ENCODE data around the gene PLEKHG1.

PLEKHG1 gene

GRCh38 chr6:150575836-150576235 is 23.8 kb upstream of the PLEKHG1 start:
- Histone ChIP-seq H3K4me1 (ENCODE audit: control insufficient read depth, insufficient read depth, low read length) (no peaks in the 10 kb centered on the region), H3K4me3 (ENCODE audit: low read length) (no peak overlapping the region), H3K27ac (ENCODE audit: low read depth, low read length) (no peak overlapping the region), H3K27me3 (ENCODE audit: control insufficient read depth, insufficient read depth, low read length) (no peaks in the 10 kb centered on the region), H3K9ac (ENCODE audit: low read length) (no peak overlapping the region), H3K36me3 (ENCODE audit: control insufficient read depth, insufficient read depth, low read length) (no peaks in the 10 kb centered on the region)

- no peak overlapping the region for H3K4me3 ChIP-seq (ENCODE audit: low read length)
- H3K9ac ChIP-seq (ENCODE audit: low read length): no peak overlapping the region
- no peaks in the 10 kb centered on the region for H3K4me1 ChIP-seq (ENCODE audit: control insufficient read depth, insufficient read depth, low read length)
- no peak overlapping the region for H3K27ac ChIP-seq (ENCODE audit: low read depth, low read length)
- no peaks in the 10 kb centered on the region for H3K27me3 ChIP-seq (ENCODE audit: control insufficient read depth, insufficient read depth, low read length)
- no peaks in the 10 kb centered on the region for H3K36me3 ChIP-seq (ENCODE audit: control insufficient read depth, insufficient read depth, low read length)
These were observed 22.9 kb upstream of the PLEKHG1 start for GRCh38 chr6:150576651-150577226.

GRCh38 chr6:150579611-150580010 is 20.1 kb upstream of the PLEKHG1 start:
- no peaks in the 10 kb centered on the region for H3K36me3 ChIP-seq (ENCODE audit: control insufficient read depth, insufficient read depth, low read length)
- no peaks in the 10 kb centered on the region for H3K27me3 ChIP-seq (ENCODE audit: control insufficient read depth, insufficient read depth, low read length)
- no peak overlapping the region for H3K9ac ChIP-seq (ENCODE audit: low read length)
- no peaks in the 10 kb centered on the region for H3K4me1 ChIP-seq (ENCODE audit: control insufficient read depth, insufficient read depth, low read length)
- no peak overlapping the region for H3K27ac ChIP-seq (ENCODE audit: low read depth, low read length)
- no peak overlapping the region for H3K4me3 ChIP-seq (ENCODE audit: low read length)

GRCh38 chr6:150580489-150580888 is 19.2 kb upstream of the PLEKHG1 start:
- Histone ChIP-seq H3K9ac (ENCODE audit: low read length) (no peak overlapping the region), H3K4me1 (ENCODE audit: control insufficient read depth, insufficient read depth, low read length) (no peaks in the 10 kb centered on the region), H3K36me3 (ENCODE audit: control insufficient read depth, insufficient read depth, low read length) (no peaks in the 10 kb centered on the region), H3K27me3 (ENCODE audit: control insufficient read depth, insufficient read depth, low read length) (no peaks in the 10 kb centered on the region), H3K27ac (ENCODE audit: low read depth, low read length) (no peak overlapping the region), H3K4me3 (ENCODE audit: low read length) (no peak overlapping the region)

- H3K27ac ChIP-seq (ENCODE audit: low read depth, low read length): no peak overlapping the region
- H3K27me3 ChIP-seq (ENCODE audit: control insufficient read depth, insufficient read depth, low read length): no peaks in the 10 kb centered on the region
- no peak overlapping the region for H3K9ac ChIP-seq (ENCODE audit: low read length)
- H3K4me3 ChIP-seq (ENCODE audit: low read length): no peak overlapping the region
- H3K36me3 ChIP-seq (ENCODE audit: control insufficient read depth, insufficient read depth, low read length): no peaks in the 10 kb centered on the region
- H3K4me1 ChIP-seq (ENCODE audit: control insufficient read depth, insufficient read depth, low read length): no peaks in the 10 kb centered on the region
These were observed 15.6 kb upstream of the PLEKHG1 start for GRCh38 chr6:150584065-150584464.

- H3K27ac ChIP-seq (ENCODE audit: low read depth, low read length): no peak overlapping the region
- no peaks in the 10 kb centered on the region for H3K36me3 ChIP-seq (ENCODE audit: control insufficient read depth, insufficient read depth, low read length)
- no peaks in the 10 kb centered on the region for H3K4me1 ChIP-seq (ENCODE audit: control insufficient read depth, insufficient read depth, low read length)
- H3K27me3 ChIP-seq (ENCODE audit: control insufficient read depth, insufficient read depth, low read length): no peaks in the 10 kb centered on the region
- H3K9ac ChIP-seq (ENCODE audit: low read length): no peak overlapping the region
- no peak overlapping the region for H3K4me3 ChIP-seq (ENCODE audit: low read length)
These were observed 15.1 kb upstream of the PLEKHG1 start for GRCh38 chr6:150584596-150584995.

GRCh38 chr6:150586850-150587359 is 12.8 kb upstream of the PLEKHG1 start:
- no peak overlapping the region for H3K4me3 ChIP-seq (ENCODE audit: low read length)
- no peaks in the 10 kb centered on the region for H3K36me3 ChIP-seq (ENCODE audit: control insufficient read depth, insufficient read depth, low read length)
- no peaks in the 10 kb centered on the region for H3K4me1 ChIP-seq (ENCODE audit: control insufficient read depth, insufficient read depth, low read length)
- no peak overlapping the region for H3K27ac ChIP-seq (ENCODE audit: low read depth, low read length)
- no peaks in the 10 kb centered on the region for H3K27me3 ChIP-seq (ENCODE audit: control insufficient read depth, insufficient read depth, low read length)
- no peak overlapping the region for H3K9ac ChIP-seq (ENCODE audit: low read length)

GRCh38 chr6:150587637-150588036 is 12.0 kb upstream of the PLEKHG1 start:
- H3K4me1 ChIP-seq (ENCODE audit: control insufficient read depth, insufficient read depth, low read length): no peaks in the 10 kb centered on the region
- H3K27ac ChIP-seq (ENCODE audit: low read depth, low read length): no peak overlapping the region
- no peak overlapping the region for H3K9ac ChIP-seq (ENCODE audit: low read length)
- H3K4me3 ChIP-seq (ENCODE audit: low read length): no peak overlapping the region
- H3K36me3 ChIP-seq (ENCODE audit: control insufficient read depth, insufficient read depth, low read length): no peaks in the 10 kb centered on the region
- no peaks in the 10 kb centered on the region for H3K27me3 ChIP-seq (ENCODE audit: control insufficient read depth, insufficient read depth, low read length)

- Histone ChIP-seq H3K4me3 (ENCODE audit: low read length) (no peak overlapping the region), H3K27ac (ENCODE audit: low read depth, low read length) (no peak overlapping the region)
These were observed 10.7 kb upstream of the PLEKHG1 start for GRCh38 chr6:150588888-150589499.

GRCh38 chr6:150589852-150590251 is 9.8 kb upstream of the PLEKHG1 start:
- Histone ChIP-seq H3K4me3 (ENCODE audit: low read length) (no peak overlapping the region), H3K4me1 (ENCODE audit: control insufficient read depth, insufficient read depth, low read length) (no peaks in the 10 kb centered on the region), H3K9ac (ENCODE audit: low read length) (no peak overlapping the region), H3K27ac (ENCODE audit: low read depth, low read length) (no peak overlapping the region), H3K27me3 (ENCODE audit: control insufficient read depth, insufficient read depth, low read length) (no peaks in the 10 kb centered on the region), H3K36me3 (ENCODE audit: control insufficient read depth, insufficient read depth, low read length) (no peaks in the 10 kb centered on the region)

More at GRCh38 chr6:150588888-150589499, 10.7 kb upstream of the PLEKHG1 start:
- Histone ChIP-seq H3K9ac (ENCODE audit: low read length) (no peak overlapping the region), H3K36me3 (ENCODE audit: control insufficient read depth, insufficient read depth, low read length) (no peaks in the 10 kb centered on the region), H3K27me3 (ENCODE audit: control insufficient read depth, insufficient read depth, low read length) (no peaks in the 10 kb centered on the region), H3K4me1 (ENCODE audit: control insufficient read depth, insufficient read depth, low read length) (no peaks in the 10 kb centered on the region)

- Histone ChIP-seq H3K36me3 (ENCODE audit: control insufficient read depth, insufficient read depth, low read length) (no peaks in the 10 kb centered on the region), H3K4me3 (ENCODE audit: low read length) (no peak overlapping the region), H3K27me3 (ENCODE audit: control insufficient read depth, insufficient read depth, low read length) (no peaks in the 10 kb centered on the region), H3K27ac (ENCODE audit: low read depth, low read length) (no peak overlapping the region), H3K9ac (ENCODE audit: low read length) (no peak overlapping the region), H3K4me1 (ENCODE audit: control insufficient read depth, insufficient read depth, low read length) (no peaks in the 10 kb centered on the region)
These were observed 9.2 kb upstream of the PLEKHG1 start for GRCh38 chr6:150590446-150590845.

GRCh38 chr6:150592377-150592995 is 7.2 kb upstream of the PLEKHG1 start:
- H3K4me3 ChIP-seq (ENCODE audit: low read length): no peak overlapping the region
- no peaks in the 10 kb centered on the region for H3K4me1 ChIP-seq (ENCODE audit: control insufficient read depth, insufficient read depth, low read length)
- H3K27ac ChIP-seq (ENCODE audit: low read depth, low read length): no peak overlapping the region
- H3K27me3 ChIP-seq (ENCODE audit: control insufficient read depth, insufficient read depth, low read length): no peaks in the 10 kb centered on the region
- no peaks in the 10 kb centered on the region for H3K36me3 ChIP-seq (ENCODE audit: control insufficient read depth, insufficient read depth, low read length)
- H3K9ac ChIP-seq (ENCODE audit: low read length): no peak overlapping the region

- Histone ChIP-seq H3K27me3 (ENCODE audit: control insufficient read depth, insufficient read depth, low read length) (no peaks in the 10 kb centered on the region), H3K4me3 (ENCODE audit: low read length) (no peak overlapping the region), H3K9ac (ENCODE audit: low read length) (no peak overlapping the region), H3K4me1 (ENCODE audit: control insufficient read depth, insufficient read depth, low read length) (no peaks in the 10 kb centered on the region), H3K36me3 (ENCODE audit: control insufficient read depth, insufficient read depth, low read length) (no peaks in the 10 kb centered on the region), H3K27ac (ENCODE audit: low read depth, low read length) (no peak overlapping the region)
These were observed 6.6 kb upstream of the PLEKHG1 start for GRCh38 chr6:150593119-150593518.
